ENCODE data around the gene CENPL.

CENPL gene

GRCh38 chr1:173768206-173768605, 56.5 kb downstream of the CENPL start:
- no peak for TF ChIP-seq FOXP2 (optimal IDR thresholded peaks at IDR 0.05; ENCODE audit: borderline replicate concordance, extremely low read depth, extremely low read length, insufficient read depth)
- TF ChIP-seq REST (IDR thresholded peaks at IDR 0.05; ENCODE audit: insufficient read depth in 1 of 2, low read depth in 2 of 2, low read length in 2 of 2), result no peak
- TF ChIP-seq POLR2AphosphoS5 (IDR thresholded peaks at IDR 0.05; ENCODE audit: low read depth, low read length), result no peak
- TF ChIP-seq TAF1 (IDR thresholded peaks at IDR 0.05; ENCODE audit: borderline replicate concordance, insufficient read depth, low read length), result no peak
- no peak for TF ChIP-seq SIN3A (IDR thresholded peaks at IDR 0.05; ENCODE audit: borderline replicate concordance, insufficient read depth, low read length)

GRCh38 chr1:173758980-173759379, 65.7 kb downstream of the CENPL start:
- no peak for TF ChIP-seq SIN3A (IDR thresholded peaks at IDR 0.05; ENCODE audit: borderline replicate concordance, insufficient read depth, low read length)
- TF ChIP-seq TAF1 (IDR thresholded peaks at IDR 0.05; ENCODE audit: borderline replicate concordance, insufficient read depth, low read length), result no peak
- no peak for TF ChIP-seq FOXP2 (optimal IDR thresholded peaks at IDR 0.05; ENCODE audit: borderline replicate concordance, extremely low read depth, extremely low read length, insufficient read depth)
- no peak for TF ChIP-seq REST (IDR thresholded peaks at IDR 0.05; ENCODE audit: insufficient read depth in 1 of 2, low read depth in 2 of 2, low read length in 2 of 2)
- TF ChIP-seq POLR2AphosphoS5 (IDR thresholded peaks at IDR 0.05; ENCODE audit: low read depth, low read length), result no peak

GRCh38 chr1:173758110-173758509, 66.6 kb downstream of the CENPL start:
- TF ChIP-seq FOXP2 (optimal IDR thresholded peaks at IDR 0.05; ENCODE audit: borderline replicate concordance, extremely low read depth, extremely low read length, insufficient read depth) (no peak), REST (IDR thresholded peaks at IDR 0.05; ENCODE audit: insufficient read depth in 1 of 2, low read depth in 2 of 2, low read length in 2 of 2) (no peak), TAF1 (IDR thresholded peaks at IDR 0.05; ENCODE audit: borderline replicate concordance, insufficient read depth, low read length) (no peak), POLR2AphosphoS5 (IDR thresholded peaks at IDR 0.05; ENCODE audit: low read depth, low read length) (no peak), SIN3A (IDR thresholded peaks at IDR 0.05; ENCODE audit: borderline replicate concordance, insufficient read depth, low read length) (no peak)

DNA sequence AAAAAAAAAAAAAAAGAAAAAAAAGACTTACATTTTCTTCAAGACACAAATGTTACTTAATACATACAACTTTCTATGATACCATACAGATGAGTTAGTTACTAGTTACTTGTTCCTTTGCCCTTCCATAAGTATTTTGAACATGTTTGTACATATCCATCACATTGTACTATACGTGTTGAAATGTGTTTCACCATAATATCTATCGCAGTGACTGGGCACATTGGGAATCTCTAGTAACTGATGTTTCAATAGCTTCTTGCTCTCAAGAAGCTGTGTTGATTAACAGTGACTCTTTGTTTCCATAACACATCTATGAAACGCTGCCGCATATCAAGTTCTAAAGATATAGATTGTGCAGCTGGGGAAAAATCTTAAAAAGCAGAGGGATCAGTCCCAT, 67.0 kb downstream of the CENPL start:
- TF ChIP-seq FOXP2 (optimal IDR thresholded peaks at IDR 0.05; ENCODE audit: borderline replicate concordance, extremely low read depth, extremely low read length, insufficient read depth) (no peak), TAF1 (IDR thresholded peaks at IDR 0.05; ENCODE audit: borderline replicate concordance, insufficient read depth, low read length) (no peak), REST (IDR thresholded peaks at IDR 0.05; ENCODE audit: insufficient read depth in 1 of 2, low read depth in 2 of 2, low read length in 2 of 2) (no peak), SIN3A (IDR thresholded peaks at IDR 0.05; ENCODE audit: borderline replicate concordance, insufficient read depth, low read length) (no peak), POLR2AphosphoS5 (IDR thresholded peaks at IDR 0.05; ENCODE audit: low read depth, low read length) (no peak)

DNA sequence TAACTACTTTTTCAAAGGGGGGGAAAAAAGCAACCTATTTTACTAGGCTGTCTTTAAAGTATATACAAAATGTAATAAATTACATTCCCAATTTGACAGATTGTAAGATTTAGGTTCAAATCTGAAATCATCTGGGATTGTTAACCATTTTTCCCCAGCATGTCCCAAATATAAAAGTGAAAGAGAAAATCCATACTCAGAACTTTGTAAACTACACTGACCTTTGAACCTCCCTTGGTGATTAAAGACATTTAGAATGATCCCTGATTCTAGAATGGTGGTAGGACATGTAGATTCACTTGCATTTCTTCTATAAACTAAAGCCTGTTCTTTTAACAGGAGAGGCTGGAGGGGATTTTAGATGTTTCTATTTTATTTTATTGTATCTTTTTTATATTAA, 70.9 kb downstream of the CENPL start:
- TF ChIP-seq FOXP2 (optimal IDR thresholded peaks at IDR 0.05; ENCODE audit: borderline replicate concordance, extremely low read depth, extremely low read length, insufficient read depth) (no peak), TAF1 (IDR thresholded peaks at IDR 0.05; ENCODE audit: borderline replicate concordance, insufficient read depth, low read length) (no peak), REST (IDR thresholded peaks at IDR 0.05; ENCODE audit: insufficient read depth in 1 of 2, low read depth in 2 of 2, low read length in 2 of 2) (no peak), SIN3A (IDR thresholded peaks at IDR 0.05; ENCODE audit: borderline replicate concordance, insufficient read depth, low read length) (no peak), POLR2AphosphoS5 (IDR thresholded peaks at IDR 0.05; ENCODE audit: low read depth, low read length) (no peak)
